DMS114 treated with DMSO at 0.1 percent for 48 hours (cell line): ENCODE data around the gene ALOX15.
"Not testable (repeated sequence)": the region's sequence is repeated elsewhere in the genome, so short reads cannot be mapped to it uniquely, and the experiment has no call there.

Source experiments
- DNase-seq: peaks from one replicate; lab custom pipeline; 2025; ENCODE audit not compliant: unreplicated experiment; lab: John Stamatoyannopoulos, UW

ALOX15 gene

DNA sequence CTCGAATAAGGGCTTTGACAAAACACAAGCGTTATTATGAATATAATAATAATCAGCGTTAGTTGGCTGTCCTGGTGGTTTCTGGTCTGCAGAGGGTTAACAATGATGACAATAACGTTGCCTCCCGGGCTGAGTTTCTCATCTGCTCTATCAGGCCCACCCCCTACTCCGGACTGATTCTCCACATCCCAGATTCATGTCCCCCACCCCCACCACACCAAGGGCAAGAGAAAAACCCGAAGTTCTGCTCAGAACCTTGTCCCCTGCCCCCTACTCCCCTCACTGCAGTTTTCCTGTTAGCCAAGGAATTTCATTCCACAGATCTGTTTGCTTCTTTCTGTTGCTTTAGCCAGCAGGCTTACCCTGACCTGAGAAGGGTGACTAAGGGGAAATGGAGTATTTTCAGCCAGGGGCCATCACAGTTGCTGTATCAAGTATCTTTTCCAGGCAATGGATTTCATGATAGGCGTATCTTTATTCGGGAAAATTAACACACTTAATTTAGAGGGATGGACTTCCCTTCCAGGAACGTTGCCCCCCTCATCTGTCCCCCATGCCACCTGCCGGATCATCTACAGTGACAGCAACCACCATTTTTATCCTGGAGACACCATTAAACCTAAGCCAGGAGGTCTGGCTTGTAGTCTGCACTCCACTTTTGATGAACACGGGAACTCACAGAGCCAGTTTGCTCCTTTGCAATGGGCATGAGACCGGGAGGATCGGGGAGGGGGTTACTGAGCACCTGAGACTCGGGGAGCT lies 23.7 kb downstream of the ALOX15 start:
- DNase-seq, result no peak

DNA sequence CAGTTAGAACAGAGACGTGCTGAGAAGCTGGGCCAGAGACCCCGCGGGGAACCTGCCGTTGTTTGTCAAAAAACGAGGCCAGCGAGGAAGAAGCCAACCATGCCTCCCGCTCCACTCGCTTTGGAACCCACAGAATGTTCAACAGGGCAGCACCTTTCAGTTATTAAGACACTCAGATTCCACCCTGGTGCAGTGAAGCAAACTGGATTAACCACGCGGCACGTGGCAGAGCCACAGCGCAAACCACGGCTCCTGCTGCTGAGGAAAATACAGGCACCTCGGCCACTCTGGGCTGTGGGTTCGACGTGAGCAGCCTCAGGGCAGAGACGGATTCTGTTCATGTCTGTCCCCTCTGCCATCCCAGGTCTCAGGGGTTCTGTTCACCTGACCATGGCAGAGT lies 24.4 kb downstream of the ALOX15 start:
- no peak for DNase-seq

GRCh38 chr17:4616476-4616875 lies 25.0 kb downstream of the ALOX15 start:
- DNase-seq, result no peak

DNA sequence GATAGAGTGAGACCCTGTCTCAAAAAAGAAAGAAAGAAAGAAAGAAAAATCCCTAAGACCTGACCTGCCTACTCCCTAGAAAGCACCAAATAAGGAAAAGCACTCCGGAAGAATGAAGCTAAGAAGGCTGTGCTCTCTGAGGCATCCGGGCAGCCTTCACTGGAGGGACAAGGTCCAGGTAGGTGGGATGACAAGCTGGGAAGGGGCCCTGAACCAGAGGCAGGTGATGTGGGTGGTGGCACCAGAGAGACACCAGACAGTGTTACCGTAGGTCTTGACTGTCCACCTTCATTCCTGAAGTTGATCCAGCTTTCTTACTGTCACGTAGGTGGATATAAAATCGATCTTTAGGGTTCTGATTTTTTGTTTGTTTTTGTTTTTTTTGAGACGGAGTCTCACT lies 30.8 kb downstream of the ALOX15 start:
- no peak for DNase-seq

DNA sequence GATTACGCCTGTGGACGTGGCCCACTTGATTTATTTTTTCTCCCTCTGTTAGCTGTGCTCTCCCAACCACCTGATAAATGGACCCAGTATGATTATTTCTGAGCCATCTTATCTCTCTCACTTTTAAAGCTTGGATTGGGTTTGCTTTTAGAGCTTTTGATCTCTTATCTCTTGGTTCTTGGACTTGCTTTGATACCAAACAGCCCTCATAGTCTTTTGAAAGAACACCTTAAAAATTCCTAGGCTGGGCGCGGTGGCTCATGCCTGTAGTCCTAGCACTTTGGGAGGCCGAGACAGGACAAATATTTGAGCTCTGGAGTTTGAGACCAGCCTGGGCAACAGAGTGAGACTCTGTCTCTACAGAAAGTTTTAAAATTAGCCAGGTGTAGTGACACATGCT lies 31.3 kb downstream of the ALOX15 start:
- no peak for DNase-seq

- DNase-seq, result no peak
Measured at GRCh38 chr17:4609761-4610160, 31.7 kb downstream of the ALOX15 start.

- DNase-seq, result no peak
Measured at GRCh38 chr17:4607773-4608187, 33.7 kb downstream of the ALOX15 start.

DNA sequence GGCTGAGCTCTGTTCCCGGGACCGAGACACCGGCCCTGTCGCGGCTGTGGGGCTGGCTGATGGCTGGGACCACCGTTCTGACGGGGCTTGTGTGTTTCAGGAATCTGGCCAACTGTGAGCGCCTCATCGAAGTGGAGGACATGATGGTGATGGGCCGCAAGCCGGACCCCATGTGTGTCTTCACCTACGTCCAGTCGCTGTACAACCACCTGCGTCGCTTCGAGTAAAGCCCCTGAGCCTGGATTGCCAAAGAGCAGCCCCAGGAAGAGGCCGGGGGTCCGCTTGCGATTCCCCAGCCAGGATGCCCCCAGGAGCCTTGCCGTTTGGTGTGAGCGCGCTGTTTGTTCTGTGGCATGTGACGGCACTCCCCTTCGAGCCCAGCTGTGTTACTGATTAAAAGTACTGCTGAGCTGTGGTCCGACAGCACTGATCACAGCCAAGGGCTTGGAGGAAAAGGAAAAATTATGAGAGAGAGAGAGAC lies 34.2 kb downstream of the ALOX15 start:
- DNase-seq, result no peak

DNA sequence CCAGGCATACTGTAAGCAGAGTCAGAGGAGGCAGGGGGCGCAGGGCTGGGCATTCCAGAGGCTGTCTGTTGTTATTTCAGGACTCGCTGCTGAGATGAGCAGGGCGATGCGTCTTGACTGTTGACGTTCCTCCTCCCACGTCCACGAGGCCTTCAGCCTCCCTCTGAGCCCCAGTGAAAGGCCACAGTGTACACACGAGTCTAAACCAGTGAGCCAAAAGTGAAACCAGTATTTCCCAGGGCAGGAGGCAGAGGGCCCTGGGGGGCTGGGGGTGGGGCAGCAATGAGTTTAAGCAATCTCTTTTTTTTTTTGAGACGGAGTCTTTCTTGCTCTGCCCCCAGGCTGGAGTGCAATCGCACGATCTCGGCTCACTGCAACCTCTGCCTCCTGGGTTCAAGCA lies 35.7 kb downstream of the ALOX15 start:
- no peak for DNase-seq

- DNase-seq, result not testable (repeated sequence)
Measured at GRCh38 chr17:4604736-4605135, 36.7 kb downstream of the ALOX15 start.

DNA sequence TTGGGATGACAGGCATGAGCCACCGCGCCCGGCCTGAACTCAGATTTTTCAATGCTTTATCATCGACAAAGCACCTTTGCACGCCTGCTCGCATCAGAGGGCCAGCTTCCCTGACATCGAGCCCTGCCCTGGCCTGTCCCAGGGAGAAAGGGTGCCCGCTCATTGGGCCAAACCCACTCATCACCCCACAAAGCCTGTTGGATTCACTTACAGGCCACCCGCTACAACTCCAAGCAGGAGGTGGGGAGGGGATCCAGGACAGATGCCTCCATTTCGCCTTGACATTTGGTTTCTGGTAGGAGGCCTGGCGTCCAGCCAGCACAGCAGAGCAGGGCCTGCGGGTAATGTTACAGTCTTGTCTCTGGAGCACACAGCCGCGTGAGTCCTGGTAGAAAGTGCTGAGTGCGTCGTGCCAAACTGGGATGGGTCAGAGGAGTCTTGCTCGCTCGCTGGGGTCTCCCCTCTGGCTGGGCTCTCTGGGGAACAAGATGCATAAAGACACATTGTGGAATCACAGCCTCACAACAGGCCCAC lies 37.3 kb downstream of the ALOX15 start:
- DNase-seq, result no peak

DNA sequence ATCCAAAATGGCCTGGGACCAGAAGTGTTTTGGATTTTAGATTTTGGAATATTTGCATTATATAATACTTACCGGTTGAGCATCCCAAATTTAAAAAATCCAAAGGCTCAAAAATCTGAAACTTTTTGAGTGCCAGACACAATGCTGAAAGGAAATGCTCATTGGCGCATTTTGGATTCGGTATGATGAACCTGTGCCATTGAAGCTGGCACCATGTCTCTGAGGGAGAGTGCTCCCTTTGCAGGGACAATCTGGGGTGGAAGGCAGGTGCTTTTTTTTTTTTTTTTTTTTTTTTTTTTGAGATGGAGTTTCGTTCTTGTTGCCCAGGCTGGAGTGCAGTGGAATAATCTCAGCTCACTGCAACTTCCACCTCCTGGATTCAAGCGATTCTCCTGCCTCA lies 39.4 kb downstream of the ALOX15 start:
- no peak for DNase-seq

DNA sequence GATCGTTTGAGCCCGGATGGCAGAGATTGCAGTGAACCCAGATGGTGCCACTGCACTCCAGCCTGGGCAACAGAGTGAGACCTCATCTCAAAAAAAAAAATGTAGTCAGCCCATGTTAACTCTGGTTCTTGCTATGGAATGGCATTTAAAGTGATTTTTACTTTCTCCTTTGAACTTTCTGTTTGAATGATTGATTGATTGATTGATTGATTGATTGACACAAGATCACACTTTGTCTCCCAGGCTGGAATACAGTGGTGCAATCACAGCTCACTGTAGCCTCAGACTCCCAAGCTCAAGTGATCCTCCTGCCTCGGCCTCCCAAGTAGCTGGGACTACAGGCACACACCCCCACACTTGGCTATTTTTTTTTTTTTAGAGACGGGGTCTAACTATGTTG lies 40.2 kb downstream of the ALOX15 start:
- no peak for DNase-seq

- DNase-seq, result no peak
Measured at GRCh38 chr17:4600563-4600962, 40.9 kb downstream of the ALOX15 start.

GRCh38 chr17:4599505-4600281 lies 41.8 kb downstream of the ALOX15 start:
- no peak for DNase-seq

- no peak for DNase-seq
Measured at GRCh38 chr17:4598776-4599504, 42.5 kb downstream of the ALOX15 start.

DNA sequence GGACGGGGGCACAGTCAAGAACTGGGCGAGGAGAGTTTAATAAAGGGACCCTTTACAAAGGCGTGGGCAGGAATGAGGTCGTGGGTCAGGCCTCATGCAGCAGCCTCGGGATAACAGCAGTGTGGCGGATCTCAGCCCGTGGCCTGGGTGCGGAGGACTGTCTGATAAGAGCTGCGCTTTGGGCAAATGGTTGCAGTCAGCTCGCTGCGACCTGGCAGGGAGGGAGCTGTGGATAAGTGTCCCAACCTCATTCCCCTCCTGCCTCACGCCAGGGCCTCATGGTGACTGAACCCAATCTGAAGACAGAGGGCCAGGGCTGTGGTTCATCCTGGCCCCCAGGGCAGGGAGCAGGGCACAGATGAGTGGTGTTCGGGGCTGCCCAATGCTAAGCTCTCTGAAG lies 43.5 kb downstream of the ALOX15 start:
- no peak for DNase-seq

DNA sequence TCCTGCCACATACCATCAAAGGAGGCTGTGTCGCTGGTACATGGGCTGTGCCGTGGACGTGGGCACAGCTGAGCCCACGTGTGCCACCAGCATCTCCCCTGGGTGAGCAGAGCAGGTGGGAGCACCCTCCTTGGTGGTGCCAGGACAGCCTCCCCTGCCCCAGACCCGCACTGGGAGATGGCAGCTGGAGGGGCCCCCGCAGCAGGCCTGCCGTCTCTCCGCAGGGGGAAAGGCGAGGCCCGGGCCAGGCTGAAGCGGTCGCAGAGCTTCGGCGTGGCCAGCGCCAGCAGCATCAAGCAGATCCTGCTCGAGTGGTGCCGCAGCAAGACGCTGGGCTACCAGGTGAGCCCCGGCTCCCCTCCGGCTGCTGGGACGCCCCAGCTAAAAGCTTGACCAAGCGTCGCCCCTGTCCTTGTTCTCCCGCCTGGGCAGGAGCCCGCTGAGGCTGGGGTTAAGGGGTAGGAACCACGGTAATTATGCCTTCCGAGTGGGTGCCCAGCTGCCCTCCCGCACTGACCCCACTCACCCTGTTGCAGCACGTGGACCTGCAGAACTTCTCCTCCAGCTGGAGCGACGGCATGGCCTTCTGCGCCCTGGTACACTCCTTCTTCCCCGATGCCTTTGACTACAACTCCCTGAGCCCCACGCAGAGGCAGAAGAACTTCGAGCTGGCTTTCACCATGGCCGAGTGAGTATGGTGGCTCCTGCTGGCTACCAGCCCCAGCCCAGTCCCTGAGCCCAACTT lies 44.7 kb downstream of the ALOX15 start:
- no peak for DNase-seq

DNA sequence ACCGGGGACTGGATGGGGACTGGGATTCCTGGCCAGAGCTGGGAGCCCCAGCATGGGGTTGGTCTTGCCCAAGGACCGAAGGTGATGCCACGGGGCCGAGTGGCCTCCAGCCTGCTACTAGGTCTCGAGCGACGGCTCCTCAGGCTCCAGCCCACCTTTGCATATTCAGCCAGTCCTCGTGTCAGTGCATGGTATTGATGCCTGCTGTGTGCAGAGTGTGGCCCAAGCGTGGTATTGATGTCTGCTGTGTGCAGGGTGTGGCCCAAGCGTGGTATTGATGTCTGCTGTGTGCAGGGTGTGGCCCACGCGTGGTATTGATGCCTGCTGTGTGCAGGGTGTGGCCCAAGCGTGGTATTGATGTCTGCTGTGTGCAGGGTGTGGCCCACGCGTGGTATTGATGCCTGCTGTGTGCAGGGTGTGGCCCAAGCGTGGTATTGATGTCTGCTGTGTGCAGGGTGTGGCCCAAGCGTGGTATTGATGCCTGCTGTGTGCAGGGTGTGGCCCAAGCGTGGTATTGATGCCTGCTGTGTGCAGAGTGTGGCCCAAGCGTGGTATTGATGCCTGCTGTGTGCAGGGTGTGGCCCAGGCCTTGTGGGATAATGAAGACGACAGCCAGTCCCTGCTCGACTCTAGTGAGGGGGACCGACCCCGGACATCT lies 45.7 kb downstream of the ALOX15 start:
- not testable (repeated sequence) for DNase-seq
